Right ventricle myocardium superior (tissue), 1 donor: ENCODE results near the gene HEXIM2. TPM values are rescaled to one million over a fixed set of nuclear protein-coding genes. Genes with fewer than 3 reads are reported as not detected.

ENCODE experiments used
- ATAC-seq: fragments of 200-7000 bp; cut with Tn5 transposase; one replicate; pipeline ENCODE4 v1.9.1; 2020; ENCODE audit warnings: mild to moderate bottlenecking; ENCODE audit not compliant: poor library complexity
- DNase-seq: peaks from one replicate; pipeline ENCODE4 v3.0.0-alpha.2; 2020
- intact Hi-C: fragments of 100-400 bp; cut with DNase I; formaldehyde crosslinking; loops from one replicate; pipeline ENCODE4 v1.11.2; 2022
- total RNA-seq: library from RNA; stranded (reverse); fragmentation: NEBNext Ultra II Directional; extraction: Animal tissue kit (Norgen Biotek cat#: 25700); gene quantifications from one replicate; pipeline ENCODE4 v1.2.1, GENCODE V29; 2021
- donor health status: DM: no; HTN: yes; CAD: no; lungs with severe emphysema.

Gene HEXIM2
- total RNA-seq, 1 donor from 2014 or later, result 8.0 TPM

- intact Hi-C loops, result no loop called here
- no peak for ATAC-seq
Measured at GRCh38 chr17:45137561-45138305, 23.9 kb upstream of the HEXIM2 start.

GRCh38 chr17:45138911-45139532 lies 22.7 kb upstream of the HEXIM2 start:
- DNase-seq, result peak; percentile 20
- intact Hi-C loops, result no loop called here
- no peak for ATAC-seq

More at GRCh38 chr17:45137561-45138305, 23.9 kb upstream of the HEXIM2 start:
- peak; percentile 27 for DNase-seq

GRCh38 chr17:45139533-45139920 lies 22.1 kb upstream of the HEXIM2 start:
- DNase-seq (no peak), ATAC-seq (no peak)
- intact Hi-C loops, result no loop called here

GRCh38 chr17:45143094-45143670 lies 18.5 kb upstream of the HEXIM2 start:
- DNase-seq (peak; percentile 41), ATAC-seq (no peak)
- intact Hi-C loops, result no loop called here

GRCh38 chr17:45143767-45144198 lies 17.9 kb upstream of the HEXIM2 start:
- peak; percentile 26 for ATAC-seq
- intact Hi-C loops, result no loop called here
- peak; percentile 95 for DNase-seq

- DNase-seq (peak; percentile 81), ATAC-seq (peak; percentile 16)
- intact Hi-C loops, result no loop called here
Measured at GRCh38 chr17:45144199-45145034, 17.3 kb upstream of the HEXIM2 start.

GRCh38 chr17:45145035-45145389 lies 16.7 kb upstream of the HEXIM2 start:
- DNase-seq (peak; percentile 42), ATAC-seq (no peak)
- intact Hi-C loops, result no loop called here

- intact Hi-C loops, result no loop called here
- ATAC-seq (no peak), DNase-seq (peak; percentile 45)
Measured at GRCh38 chr17:45146166-45146565, 15.5 kb upstream of the HEXIM2 start.

GRCh38 chr17:45146592-45146889 lies 15.1 kb upstream of the HEXIM2 start:
- DNase-seq (no peak), ATAC-seq (no peak)
- intact Hi-C loops, result no loop called here

- ATAC-seq (peak; percentile 4), DNase-seq (peak; percentile 64)
- intact Hi-C loops, result no loop called here
Measured at GRCh38 chr17:45146890-45147580, 14.6 kb upstream of the HEXIM2 start.

- intact Hi-C loops, result loop anchor here (1.0 kb wide), 1 partner anchor 14 kb away; the partner anchor contains the start of gene HEXIM2
- ATAC-seq (peak; percentile 36), DNase-seq (peak; percentile 89)
Measured at GRCh38 chr17:45147581-45148182, 14.0 kb upstream of the HEXIM2 start.

GRCh38 chr17:45148183-45149036 lies 13.3 kb upstream of the HEXIM2 start, which contains the start of gene HEXIM1:
HEXIM1 (plus strand) TSS chr17:45148475; CDS start chr17:45149191, 716 bp downstream.
- peak; percentile 100 for DNase-seq
- ATAC-seq, result peak; percentile 78
- intact Hi-C loops, result loop anchor here (1.0 kb wide), 1 partner anchor 13 kb away; the partner anchor contains the start of gene HEXIM2

- ATAC-seq (peak; percentile 63), DNase-seq (peak; percentile 92)
- intact Hi-C loops, result no loop called here
Measured at GRCh38 chr17:45149037-45149668, 12.5 kb upstream of the HEXIM2 start.

- intact Hi-C loops, result no loop called here
- ATAC-seq, result peak; percentile 13
- peak; percentile 83 for DNase-seq
Measured at GRCh38 chr17:45149669-45150664, 11.7 kb upstream of the HEXIM2 start.

GRCh38 chr17:45150911-45151809 lies 10.5 kb upstream of the HEXIM2 start:
- intact Hi-C loops, result no loop called here
- ATAC-seq, result no peak
- no peak for DNase-seq
